Lung (tissue), 12 donors: ENCODE measurements around the gene RALGAPA2. TPM values are rescaled to one million over a fixed set of nuclear protein-coding genes. Genes with fewer than 3 reads are reported as not detected.

ENCODE experiments used
- ATAC-seq: fragments of 200-7000 bp; cut with Tn5 transposase; one replicate; pipeline ENCODE4 v1.9.1; 2020; ENCODE audit warnings: moderate number of reproducible peaks; ENCODE audit not compliant: insufficient read depth, low FRiP score
- DNase-seq, 3 donors: peaks; one replicate each; pipeline ENCODE4 v3.0.0-alpha.2; 2013 to 2017
- H3K27ac ChIP-seq, 2 donors: one replicate each; pipeline ENCODE4 v1.5.1; 2013; ENCODE audit warnings: mild to moderate bottlenecking in 2 of 2, moderate library complexity in 2 of 2, control low read depth in 1 of 2, inconsistent platforms in 1 of 2, low read depth in 1 of 2, low read length in 1 of 2
- H3K27me3 ChIP-seq, 3 donors: one replicate each; pipeline ENCODE4 v1.5.1; 2013; ENCODE audit warnings: low read length in 2 of 3; ENCODE audit not compliant: control insufficient read depth in 3 of 3, insufficient read depth in 3 of 3
- H3K36me3 ChIP-seq, 4 donors: one replicate each; pipeline ENCODE4 v1.5.1; 2013; ENCODE audit warnings: low read length in 4 of 4, mild to moderate bottlenecking in 1 of 4, moderate library complexity in 1 of 4; ENCODE audit not compliant: control insufficient read depth in 4 of 4, insufficient read depth in 4 of 4
- H3K4me1 ChIP-seq, 5 donors: one replicate each; pipeline ENCODE4 v1.5.1; 2013; ENCODE audit warnings: low read length in 5 of 5, mild to moderate bottlenecking in 2 of 5, moderate library complexity in 1 of 5; ENCODE audit not compliant: control insufficient read depth in 5 of 5, insufficient read depth in 5 of 5
- H3K4me3 ChIP-seq: one replicate; pipeline ENCODE4 v1.5.1; 2013; ENCODE audit warnings: mild to moderate bottlenecking, control low read depth, moderate library complexity
- H3K9ac ChIP-seq, 2 donors: one replicate each; pipeline ENCODE4 v1.5.1; 2013; ENCODE audit warnings: low read length in 2 of 2, control low read depth in 1 of 2; ENCODE audit not compliant: insufficient read depth in 1 of 2
- H3K9me3 ChIP-seq, 4 donors: one replicate each; pipeline ENCODE4 v1.5.1; 2013; ENCODE audit warnings: low read length in 3 of 4, mild to moderate bottlenecking in 1 of 4, moderate library complexity in 1 of 4; ENCODE audit not compliant: control insufficient read depth in 4 of 4, insufficient read depth in 3 of 4
- CTCF ChIP-seq: IDR thresholded peaks from 2 replicates; pipeline ENCODE4 v1.5.1; 2012; ENCODE audit warnings: mild to moderate bottlenecking; ENCODE audit errors: control extremely low read depth, extremely low read depth
- WGBS, 2 donors: extraction: QIAGEN DNeasy Blood & Tissue Kit; methylation state at CpG; one replicate each; pipeline ENCODE4 v1.1.7; 2013; 5-methylcytosine and 5-hydroxymethylcytosine counted together
- polyA plus RNA-seq, 2 donors: library from polyadenylated mRNA; stranded (reverse); fragments of 200-250 nt; gene quantifications; one replicate each; pipeline ENCODE4 v1.2.1, GENCODE V29; 2013
- total RNA-seq, 2 donors: library from RNA; depleted of rRNA in 1 of 2; stranded (reverse); fragments of >200 nt in 1 of 2; gene quantifications; one replicate each; pipeline ENCODE4 v1.2.1, GENCODE V29; 2014 to 2021
- donor health status: control.
- donor health status: control.
- donor health status: Bipolar disorder and iron deficiency.
- donor health status: healthy.
- donor health status: DM: yes; HTN: yes; CAD: no.

RALGAPA2 gene
- total and polyA plus RNA-seq, 4 donors: 12.1 to 83.4 (median 55.6) TPM

- ATAC-seq: no peak
- DNase-seq: no peak
- 98 to 99% methylated on average over 3 of the region's 3 CpGs for WGBS, 2 donors
- H3K4me1 ChIP-seq: peaks cover 0 to 14% (median 3%) of the 10 kb centered on the region in 5 donors
- H3K9me3 ChIP-seq: peaks cover 0 to 2% (median 0%) of the 10 kb centered on the region in 4 donors
- TF ChIP-seq CTCF: no peak
- no peak overlapping the region for H3K27ac ChIP-seq
- H3K36me3 ChIP-seq: no peaks in the 10 kb centered on the region
- H3K9ac ChIP-seq: no peak overlapping the region
- no peaks in the 10 kb centered on the region for H3K27me3 ChIP-seq
- no peak overlapping the region for H3K4me3 ChIP-seq
Measured at GRCh38 chr20:20729563-20729962, 17.1 kb upstream of the RALGAPA2 start.

- H3K9ac ChIP-seq: no peak overlapping the region
- no peaks in the 10 kb centered on the region for H3K9me3 ChIP-seq
- TF ChIP-seq CTCF: no peak
- ATAC-seq (no peak), DNase-seq (no peak)
- no peaks in the 10 kb centered on the region for H3K36me3 ChIP-seq
- no peak overlapping the region for H3K4me3 ChIP-seq
- 92 to 94% methylated on average over 4 of the region's 4 CpGs for WGBS, 2 donors
- H3K4me1 ChIP-seq: no peaks in the 10 kb centered on the region
- no peaks in the 10 kb centered on the region for H3K27me3 ChIP-seq
- H3K27ac ChIP-seq: no peak overlapping the region
Measured at GRCh38 chr20:20721489-20721888, 9.0 kb upstream of the RALGAPA2 start.

GRCh38 chr20:20720158-20720557, 7.7 kb upstream of the RALGAPA2 start:
- Histone ChIP-seq H3K36me3 (no peaks in the 10 kb centered on the region), H3K27ac (no peak overlapping the region), H3K9ac (no peak overlapping the region), H3K4me3 (no peak overlapping the region), H3K27me3 (no peaks in the 10 kb centered on the region), H3K9me3 (no peaks in the 10 kb centered on the region), H3K4me1 (no peaks in the 10 kb centered on the region)
- DNase-seq: no peak
- no peak for ATAC-seq
- TF ChIP-seq CTCF: no peak
- 98 to 100% methylated on average over 1 of the region's 1 CpG for WGBS, 2 donors

GRCh38 chr20:20719411-20719810, 7.0 kb upstream of the RALGAPA2 start:
- ATAC-seq (no peak), DNase-seq (no peak)
- no peak for TF ChIP-seq CTCF
- no peak overlapping the region for H3K27ac ChIP-seq
- no peaks in the 10 kb centered on the region for H3K27me3 ChIP-seq
- no peak overlapping the region for H3K4me3 ChIP-seq
- no peaks in the 10 kb centered on the region for H3K36me3 ChIP-seq
- no peaks in the 10 kb centered on the region for H3K4me1 ChIP-seq
- no peak overlapping the region for H3K9ac ChIP-seq
- H3K9me3 ChIP-seq: no peaks in the 10 kb centered on the region
